Measurements from ENCODE around the gene PRMT9. TPM values are rescaled to one million over a fixed set of nuclear protein-coding genes. Genes with fewer than 3 reads are reported as not detected.

The PRMT9 gene
- total and polyA plus RNA-seq, 2 of the 4 experiments (the other 2 are of a cell fraction): 5.0 to 14.2 TPM

- Histone ChIP-seq H3K9me1 (ENCODE audit: insufficient read depth, low read length) (peaks cover 7% of the 10 kb centered on the region), H3K14ac (replicated peaks; ENCODE audit: low read depth, low read length) (no peak overlapping the region), H2AK9ac (replicated peaks; ENCODE audit: low read depth, low read length, poor library complexity) (no peak overlapping the region), H3K79me1 (ENCODE audit: low read depth in 1 of 2, low read length in 2 of 2) (peaks cover 4 to 6% of the 10 kb centered on the region in 2 experiments; a peak in 2 of 4 replicates), H3K23ac (ENCODE audit: low read depth, low read length) (no peak overlapping the region), H2BK120ac (ENCODE audit: low read depth, low read length) (no peak overlapping the region), H3K4me1 (ENCODE audit: control insufficient read depth, insufficient read depth, low read length) (no peaks in the 10 kb centered on the region; the same call in 1 of the 2 replicates), H2BK5ac (ENCODE audit: low read depth, low read length, poor library complexity, severe bottlenecking) (no peak overlapping the region), H3K9ac (ENCODE audit: low read depth, low read length) (no peak overlapping the region), H2AK5ac (ENCODE audit: low read depth, low read length) (no peak overlapping the region), H3K4ac (ENCODE audit: low read depth, low read length) (no peak overlapping the region), H3K18ac (ENCODE audit: low read depth, low read length) (no peak overlapping the region), H3K4me3 (ENCODE audit: insufficient read depth, low read depth, low read length) (no peak overlapping the region), H3K27me3 (ENCODE audit: control insufficient read depth, insufficient read depth, low read length) (no peaks in the 10 kb centered on the region), H3K36me3 (ENCODE audit: control insufficient read depth, insufficient read depth, low read length) (peaks cover 34% of the 10 kb centered on the region), H2BK20ac (ENCODE audit: low read depth, low read length) (no peak overlapping the region), H3K56ac (ENCODE audit: extremely low read depth, insufficient read depth, low read length) (no peak overlapping the region), H3K27ac (ENCODE audit: insufficient read depth, low read length) (no peak overlapping the region), H4K5ac (ENCODE audit: low read depth, low read length) (no peak overlapping the region), H4K20me1 (ENCODE audit: insufficient read depth, low read length) (no peaks in the 10 kb centered on the region), H4K91ac (ENCODE audit: insufficient read depth, low read depth, low read length) (no peak overlapping the region), H2BK15ac (ENCODE audit: low read depth, low read length) (no peak overlapping the region), H3K4me2 (ENCODE audit: low read depth, low read length) (no peak overlapping the region), H4K8ac (ENCODE audit: low read depth in 2 of 2, low read length in 2 of 2) (no peak overlapping the region), H3K9me3 (ENCODE audit: control insufficient read depth, insufficient read depth, low read length) (no peaks in the 10 kb centered on the region), H2AFZ (replicated peaks; ENCODE audit: low read length, poor library complexity) (no peak overlapping the region)
- WGBS, 2 experiments (ENCODE audit: extremely low coverage in 2 of 2, insufficient read length in 1 of 2): no CpG with 5 or more reads among the region's 1 CpG
- POLR2A ChIA-PET (ENCODE audit: unreplicated experiment): interaction anchor here (0.7 kb wide), 1 partner anchor 9 kb away, joined by 3 read pairs; no protein-coding TSS in a partner anchor
- intact Hi-C loops (cut with micrococcal nuclease) (no loop called here), dilution Hi-C loops (cut with HindIII; ENCODE audit: low sequenced_read_pairs, unreplicated experiment) (no loop called here), in situ Hi-C loops (cut with MboI; ENCODE audit: low sequenced_read_pairs) (no loop called here)
- CTCF ChIA-PET: no interaction called here
- no peak for TF ChIP-seq RCOR1 (IDR thresholded peaks at IDR 0.05; ENCODE audit: insufficient replicate concordance, low read length)
- TF ChIP-seq MAFK (IDR thresholded peaks at IDR 0.05; ENCODE audit: low read depth, low read length): no peak
- TF ChIP-seq USF2 (IDR thresholded peaks at IDR 0.05; ENCODE audit: low read depth, low read length): no peak
- TF ChIP-seq POLR2A (IDR thresholded peaks at IDR 0.05; ENCODE audit: low read depth, low read length): no peak
- TF ChIP-seq ELK1 (IDR thresholded peaks at IDR 0.05; ENCODE audit: borderline replicate concordance, low read depth, low read length): no peak
- TF ChIP-seq CEBPB (IDR thresholded peaks at IDR 0.05; ENCODE audit: low read depth, low read length): no peak
- no peak for ATAC-seq (ENCODE audit: low read depth)
- BruUV-seq (replicated peaks): no TSS peak
- DNase-seq: no peak
Observed at GRCh38 chr4:147629783-147630730, 53.9 kb downstream of the PRMT9 start.

All from IMR-90 (cell line).